ENCODE results near the gene ANKS1A. TPM values are rescaled to one million over a fixed set of nuclear protein-coding genes. Genes with fewer than 3 reads are reported as not detected.

The ANKS1A gene
- polyA plus RNA-seq, 2 of the 4 experiments (the other 2 are of a cell fraction): 3.6 to 5.9 TPM

DNA sequence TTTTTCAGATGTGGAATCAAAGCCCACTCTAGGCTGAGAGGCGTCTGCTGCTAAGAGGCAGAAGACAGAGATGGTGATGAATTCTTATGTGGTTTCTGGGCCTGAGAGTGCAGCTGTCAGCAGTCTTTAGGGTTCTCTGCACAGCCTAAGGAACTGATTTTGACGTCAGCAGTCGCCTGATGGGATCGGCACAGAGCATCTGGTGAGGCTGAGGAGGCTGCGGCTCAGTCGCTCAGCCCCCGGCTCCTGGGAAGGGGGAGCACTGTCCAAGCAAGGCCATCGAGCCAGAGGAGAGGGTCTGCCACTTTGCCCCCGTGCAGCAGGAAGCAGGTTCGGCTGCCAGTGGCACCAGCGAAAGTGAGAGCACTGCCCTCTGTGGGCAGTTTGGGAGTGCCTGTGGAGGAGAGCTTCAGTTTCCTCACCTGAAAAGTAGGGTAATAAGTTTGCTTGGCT lies 159.6 kb downstream of the ANKS1A start:
- ChIA-PET POLR2A (no interaction called here), CTCF (interaction anchor here (1.2 to 1.5 kb wide), 3 partner anchors 10 to 62 kb away, joined by 3 to 4 read pairs (median 3); no protein-coding TSS in a partner anchor)
- Histone ChIP-seq H3K4me1 (no peaks in the 10 kb centered on the region), H3K4me2 (no peak overlapping the region), H3K27ac (no peak overlapping the region), H3K9me3 (no peaks in the 10 kb centered on the region), H3K4me3 (no peak overlapping the region)
- TF ChIP-seq BHLHE40 (IDR thresholded peaks at IDR 0.05; ENCODE audit: low read depth, low read length): no peak
- no peak for TF ChIP-seq FOSL2 (IDR thresholded peaks at IDR 0.05)
- TF ChIP-seq FOSL2 (CRISPR knock-in tag; IDR thresholded peaks at IDR 0.05): no peak
- TF ChIP-seq, protein P1, sequence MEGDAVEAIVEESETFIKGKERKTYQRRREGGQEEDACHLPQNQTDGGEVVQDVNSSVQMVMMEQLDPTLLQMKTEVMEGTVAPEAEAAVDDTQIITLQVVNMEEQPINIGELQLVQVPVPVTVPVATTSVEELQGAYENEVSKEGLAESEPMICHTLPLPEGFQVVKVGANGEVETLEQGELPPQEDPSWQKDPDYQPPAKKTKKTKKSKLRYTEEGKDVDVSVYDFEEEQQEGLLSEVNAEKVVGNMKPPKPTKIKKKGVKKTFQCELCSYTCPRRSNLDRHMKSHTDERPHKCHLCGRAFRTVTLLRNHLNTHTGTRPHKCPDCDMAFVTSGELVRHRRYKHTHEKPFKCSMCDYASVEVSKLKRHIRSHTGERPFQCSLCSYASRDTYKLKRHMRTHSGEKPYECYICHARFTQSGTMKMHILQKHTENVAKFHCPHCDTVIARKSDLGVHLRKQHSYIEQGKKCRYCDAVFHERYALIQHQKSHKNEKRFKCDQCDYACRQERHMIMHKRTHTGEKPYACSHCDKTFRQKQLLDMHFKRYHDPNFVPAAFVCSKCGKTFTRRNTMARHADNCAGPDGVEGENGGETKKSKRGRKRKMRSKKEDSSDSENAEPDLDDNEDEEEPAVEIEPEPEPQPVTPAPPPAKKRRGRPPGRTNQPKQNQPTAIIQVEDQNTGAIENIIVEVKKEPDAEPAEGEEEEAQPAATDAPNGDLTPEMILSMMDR (IDR thresholded peaks at IDR 0.05): no peak
- TF ChIP-seq BCL3 (IDR thresholded peaks at IDR 0.05): no peak
- no peak for TF ChIP-seq HOXB5 (CRISPR knock-in tag; IDR thresholded peaks at IDR 0.05)
- no peak for TF ChIP-seq NFE2L2 (conservative IDR thresholded peaks at IDR 0.05; ENCODE audit: low read length)
- TF ChIP-seq, protein P2, sequence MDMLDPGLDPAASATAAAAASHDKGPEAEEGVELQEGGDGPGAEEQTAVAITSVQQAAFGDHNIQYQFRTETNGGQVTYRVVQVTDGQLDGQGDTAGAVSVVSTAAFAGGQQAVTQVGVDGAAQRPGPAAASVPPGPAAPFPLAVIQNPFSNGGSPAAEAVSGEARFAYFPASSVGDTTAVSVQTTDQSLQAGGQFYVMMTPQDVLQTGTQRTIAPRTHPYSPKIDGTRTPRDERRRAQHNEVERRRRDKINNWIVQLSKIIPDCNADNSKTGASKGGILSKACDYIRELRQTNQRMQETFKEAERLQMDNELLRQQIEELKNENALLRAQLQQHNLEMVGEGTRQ (IDR thresholded peaks at IDR 0.05): no peak
- TF ChIP-seq, protein P3, sequence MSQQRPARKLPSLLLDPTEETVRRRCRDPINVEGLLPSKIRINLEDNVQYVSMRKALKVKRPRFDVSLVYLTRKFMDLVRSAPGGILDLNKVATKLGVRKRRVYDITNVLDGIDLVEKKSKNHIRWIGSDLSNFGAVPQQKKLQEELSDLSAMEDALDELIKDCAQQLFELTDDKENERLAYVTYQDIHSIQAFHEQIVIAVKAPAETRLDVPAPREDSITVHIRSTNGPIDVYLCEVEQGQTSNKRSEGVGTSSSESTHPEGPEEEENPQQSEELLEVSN (IDR thresholded peaks at IDR 0.05; ENCODE audit: borderline replicate concordance, low read depth): no peak
- no peak for TF ChIP-seq FOSB (CRISPR knock-in tag; IDR thresholded peaks at IDR 0.05)
- TF ChIP-seq GATA3 (IDR thresholded peaks at IDR 0.05; ENCODE audit: borderline replicate concordance): no peak
- no peak for TF ChIP-seq CHD4 (IDR thresholded peaks at IDR 0.05; ENCODE audit: borderline replicate concordance)
- DNase-seq (ENCODE audit: low read depth in 1 of 2, low spot score in 1 of 2) (no peak), FAIRE-seq (no peak), ATAC-seq (no peak; a peak in 1 of 6 replicates)
- 96% methylated on average over 6 of the region's 11 CpGs for WGBS (ENCODE audit: missing lambda C conversion rate)

GRCh38 chr6:35049156-35049735 lies 160.2 kb downstream of the ANKS1A start:
- WGBS (ENCODE audit: missing lambda C conversion rate): 91% methylated on average over 10 of the region's 10 CpGs
- ATAC-seq: no peak
- no peak for TF ChIP-seq TFCP2L1 (CRISPR knock-in tag; IDR thresholded peaks at IDR 0.05)
- H3K4me3 ChIP-seq: no peak overlapping the region
- H3K4me1 ChIP-seq: no peaks in the 10 kb centered on the region
- H3K9me3 ChIP-seq: no peaks in the 10 kb centered on the region
- ChIA-PET CTCF (interaction anchor here (1.2 kb wide), 1 partner anchor 9 kb away, joined by 3 read pairs; no protein-coding TSS in a partner anchor), POLR2A (no interaction called here)
- no peak for DNase-seq (ENCODE audit: low read depth in 1 of 2, low spot score in 1 of 2)
- H3K27ac ChIP-seq: no peak overlapping the region
- FAIRE-seq: no peak
- no peak overlapping the region for H3K4me2 ChIP-seq

DNA sequence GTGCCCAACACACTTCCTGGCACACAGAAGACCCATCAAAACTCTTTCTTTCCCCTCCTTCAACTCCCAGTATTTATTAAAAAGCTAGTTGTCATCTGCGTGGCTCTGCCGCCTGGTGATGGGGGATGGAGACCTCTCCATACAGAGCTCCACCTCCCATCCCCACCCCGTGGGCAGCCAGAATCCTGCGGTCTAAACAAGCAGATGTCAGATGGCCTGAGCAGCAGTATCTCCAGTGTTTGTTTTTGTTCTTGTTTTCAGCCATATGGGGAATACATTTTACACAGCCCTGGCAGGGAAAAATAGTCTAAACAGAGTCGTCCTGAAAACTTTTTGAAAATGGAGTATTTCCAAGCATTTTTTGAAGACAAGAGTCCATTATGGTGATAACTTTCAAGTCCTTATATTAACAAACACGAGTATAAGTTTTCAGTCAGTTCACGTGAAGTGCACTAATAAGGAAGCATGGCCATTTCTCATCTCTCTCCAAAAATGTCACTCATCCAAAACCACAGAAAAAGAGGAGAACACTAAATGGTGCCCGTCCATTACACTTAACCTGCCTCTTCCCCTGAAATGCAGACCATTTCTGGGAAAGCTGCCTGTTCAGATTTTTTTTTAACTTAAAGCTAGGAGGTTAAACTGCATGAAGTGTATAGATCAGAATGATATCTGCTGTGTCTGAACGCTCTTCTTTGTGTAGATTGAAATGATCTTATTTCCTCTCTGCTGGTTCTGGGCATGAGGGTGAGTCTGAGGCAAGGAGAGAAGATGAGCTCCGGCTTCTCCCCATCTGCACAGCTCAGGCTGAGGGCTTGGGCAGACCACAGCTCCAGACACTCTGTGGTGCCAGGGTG lies 161.1 kb downstream of the ANKS1A start:
- DNase-seq (ENCODE audit: low read depth in 1 of 2, low spot score in 1 of 2) (no peak), ATAC-seq (no peak), FAIRE-seq (no peak)
- Histone ChIP-seq H3K27ac (no peak overlapping the region), H3K9me3 (no peaks in the 10 kb centered on the region), H3K4me1 (no peaks in the 10 kb centered on the region), H3K4me2 (no peak overlapping the region), H3K4me3 (no peak overlapping the region)
- ChIA-PET CTCF (interaction anchor here (0.7 to 1.2 kb wide), 2 partner anchors 8 to 191 kb away, joined by 3 read pairs; no protein-coding TSS in a partner anchor), POLR2A (no interaction called here)
- TF ChIP-seq HDAC2 (IDR thresholded peaks at IDR 0.05) (no peak), FOSB (CRISPR knock-in tag; IDR thresholded peaks at IDR 0.05) (no peak), RARB (CRISPR knock-in tag; IDR thresholded peaks at IDR 0.05) (no peak), SREBF2 (IDR thresholded peaks at IDR 0.05) (no peak), ZFP36 (IDR thresholded peaks at IDR 0.05; ENCODE audit: borderline replicate concordance, partially characterized antibody) (no peak), ZSCAN20 (CRISPR knock-in tag; IDR thresholded peaks at IDR 0.05) (no peak), RAD21 (conservative IDR thresholded peaks at IDR 0.05 in 1 of 2, IDR thresholded peaks at IDR 0.05 in 1 of 2) (no peak), CBX8 (IDR thresholded peaks at IDR 0.05) (no peak), JUN (IDR thresholded peaks at IDR 0.05) (no peak), RCOR1 (IDR thresholded peaks at IDR 0.05; ENCODE audit: low read depth, low read length) (no peak), NR3C1 (IDR thresholded peaks at IDR 0.05) (no peak), ZNF302 (CRISPR knock-in tag; IDR thresholded peaks at IDR 0.05) (no peak), POLR2A (IDR thresholded peaks at IDR 0.05; ENCODE audit: low read length) (no peak), ESRRA (IDR thresholded peaks at IDR 0.05; ENCODE audit: borderline replicate concordance, low read length) (no peak), MYC (IDR thresholded peaks at IDR 0.05; ENCODE audit: borderline replicate concordance, low read length) (no peak), JUNB (IDR thresholded peaks at IDR 0.05) (no peak)
- TF ChIP-seq, protein P2 (IDR thresholded peaks at IDR 0.05): no peak
- WGBS (ENCODE audit: missing lambda C conversion rate): 79% methylated on average over 10 of the region's 10 CpGs

Measured in A549 (cell line).